Measurements from ENCODE around the gene NOL12.
A peak's percentile ranks its signal among the peaks of the same experiment; 100 is the strongest.

The NOL12 gene

DNA sequence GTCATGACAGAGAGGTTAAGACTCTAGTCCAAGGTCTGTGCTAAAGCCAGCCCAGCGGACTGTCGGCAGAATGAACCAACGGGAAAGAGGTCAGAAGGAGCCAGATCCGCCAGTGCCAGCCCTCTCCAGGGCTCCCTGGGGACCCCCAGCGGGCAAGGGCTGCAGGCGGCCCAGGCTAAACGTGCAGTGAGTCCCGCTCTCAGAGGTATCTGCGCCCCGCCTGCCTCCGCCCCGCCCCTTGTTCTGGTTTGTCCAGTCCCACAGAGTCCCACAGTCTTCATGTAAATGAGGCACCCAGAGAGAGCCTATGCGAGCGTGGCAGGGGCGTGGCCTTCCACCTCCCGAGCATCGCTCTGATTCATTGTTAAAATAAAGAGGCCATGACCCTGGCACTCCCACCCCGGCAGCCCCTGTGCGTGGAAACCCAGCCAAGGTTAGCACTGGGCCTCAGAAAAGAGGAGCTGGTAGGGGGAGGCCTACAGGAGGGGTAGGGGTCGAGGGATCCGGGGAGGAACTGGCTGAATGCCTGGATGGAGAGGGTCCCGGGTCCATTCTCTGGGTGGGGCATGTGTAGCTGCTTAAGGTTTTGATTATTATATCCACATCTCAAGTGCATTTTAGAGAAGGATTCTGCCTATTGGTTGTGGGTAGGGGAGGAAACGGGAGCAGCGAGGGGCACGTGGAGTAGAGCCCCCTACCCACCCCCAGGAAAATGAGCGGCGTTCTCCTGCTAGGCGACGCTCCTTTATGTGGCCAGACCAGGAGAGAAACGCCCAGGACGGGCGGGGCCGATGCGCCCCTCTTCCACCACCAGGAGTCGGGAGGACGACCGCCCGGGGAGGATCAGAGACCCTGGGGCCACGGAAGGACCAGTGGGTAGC lies 10.8 kb downstream of the NOL12 start, which contains the start of gene TRIOBP:
Gene TRIOBP, plus strand, starts transcription at position 392 of the 881 bp plus-strand sequence. CDS start 4,318 bp downstream, outside the sequence.
- Mint-ChIP-seq H3K4me1 (peaks cover 35% of the 10 kb centered on the region), H3K36me3 (ENCODE audit: low read depth) (peaks cover 21% of the 10 kb centered on the region), H3K9me3 (no peaks in the 10 kb centered on the region), H3K27me3 (ENCODE audit: low read depth, poor library complexity) (peaks cover 5% of the 10 kb centered on the region), H3K27ac (peak within 1 kb of the TSS; percentile 98), H3K4me3 (peak within 1 kb of the TSS; percentile 89)
- TF ChIP-seq, protein P1, sequence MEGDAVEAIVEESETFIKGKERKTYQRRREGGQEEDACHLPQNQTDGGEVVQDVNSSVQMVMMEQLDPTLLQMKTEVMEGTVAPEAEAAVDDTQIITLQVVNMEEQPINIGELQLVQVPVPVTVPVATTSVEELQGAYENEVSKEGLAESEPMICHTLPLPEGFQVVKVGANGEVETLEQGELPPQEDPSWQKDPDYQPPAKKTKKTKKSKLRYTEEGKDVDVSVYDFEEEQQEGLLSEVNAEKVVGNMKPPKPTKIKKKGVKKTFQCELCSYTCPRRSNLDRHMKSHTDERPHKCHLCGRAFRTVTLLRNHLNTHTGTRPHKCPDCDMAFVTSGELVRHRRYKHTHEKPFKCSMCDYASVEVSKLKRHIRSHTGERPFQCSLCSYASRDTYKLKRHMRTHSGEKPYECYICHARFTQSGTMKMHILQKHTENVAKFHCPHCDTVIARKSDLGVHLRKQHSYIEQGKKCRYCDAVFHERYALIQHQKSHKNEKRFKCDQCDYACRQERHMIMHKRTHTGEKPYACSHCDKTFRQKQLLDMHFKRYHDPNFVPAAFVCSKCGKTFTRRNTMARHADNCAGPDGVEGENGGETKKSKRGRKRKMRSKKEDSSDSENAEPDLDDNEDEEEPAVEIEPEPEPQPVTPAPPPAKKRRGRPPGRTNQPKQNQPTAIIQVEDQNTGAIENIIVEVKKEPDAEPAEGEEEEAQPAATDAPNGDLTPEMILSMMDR (IDR thresholded peaks at IDR 0.05) = peak; percentile 28
- peak; percentile 99 for DNase-seq

DNA sequence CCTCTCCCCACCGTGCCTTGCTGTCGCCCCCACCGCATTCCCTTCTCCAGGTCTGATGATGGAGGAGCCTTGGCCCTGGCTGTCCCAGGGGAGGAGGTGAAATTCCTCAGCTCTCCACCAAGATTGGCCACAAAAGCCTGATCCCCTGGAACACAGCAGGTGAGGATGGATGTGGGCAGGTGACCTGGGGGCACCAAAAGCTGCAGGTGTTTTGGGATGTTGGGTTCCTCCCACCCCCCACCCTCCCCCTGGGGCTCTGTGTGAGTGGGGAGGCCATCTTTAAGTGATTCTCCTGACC lies 11.3 kb downstream of the NOL12 start:
- H3K9me3 Mint-ChIP-seq = no peaks in the 10 kb centered on the region
- no peak for DNase-seq
- peaks cover 21% of the 10 kb centered on the region for H3K36me3 Mint-ChIP-seq (ENCODE audit: low read depth)
- TF ChIP-seq, protein P1 (IDR thresholded peaks at IDR 0.05) = peak; percentile 5
- peaks cover 35% of the 10 kb centered on the region for H3K4me1 Mint-ChIP-seq
- peaks cover 5% of the 10 kb centered on the region for H3K27me3 Mint-ChIP-seq (ENCODE audit: low read depth, poor library complexity)
- peak overlapping the region; percentile 89 for H3K4me3 Mint-ChIP-seq
- no peak overlapping the region for H3K27ac Mint-ChIP-seq

DNA sequence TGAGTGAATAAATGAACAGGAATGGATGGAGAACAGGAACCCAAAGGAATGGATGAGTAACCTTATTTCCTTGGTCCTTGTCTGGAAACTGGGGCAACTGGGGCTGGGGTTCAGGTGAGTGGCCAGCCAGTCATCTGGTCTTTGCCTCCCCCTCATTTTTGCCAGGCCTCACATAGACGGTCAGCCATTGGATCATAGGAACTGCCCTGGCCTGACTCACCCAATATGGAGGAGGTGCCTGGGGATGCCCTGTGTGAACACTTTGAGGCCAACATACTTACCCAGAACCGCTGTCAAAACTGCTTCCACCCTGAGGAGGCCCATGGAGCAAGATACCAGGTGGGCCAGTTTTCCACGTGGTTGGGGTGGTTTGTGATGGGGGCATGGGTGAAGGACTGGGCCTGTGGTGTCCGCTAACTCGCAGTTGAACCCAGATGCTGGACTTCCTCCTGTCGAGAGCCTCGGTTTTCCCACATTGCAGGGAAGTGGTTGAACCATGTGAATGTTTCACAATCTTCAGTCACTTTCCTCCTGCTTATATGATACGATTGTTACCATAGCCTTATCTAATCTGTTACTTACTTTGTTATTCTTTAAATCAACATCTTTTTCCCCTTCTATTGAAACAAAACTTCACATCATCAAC lies 15.1 kb downstream of the NOL12 start:
- no peak overlapping the region for H3K4me3 Mint-ChIP-seq
- no peaks in the 10 kb centered on the region for H3K9me3 Mint-ChIP-seq
- peaks cover 25% of the 10 kb centered on the region for H3K4me1 Mint-ChIP-seq
- H3K36me3 Mint-ChIP-seq (ENCODE audit: low read depth) = peaks cover 48% of the 10 kb centered on the region
- TF ChIP-seq, protein P1 (IDR thresholded peaks at IDR 0.05) = no peak
- DNase-seq = no peak
- peaks cover 3% of the 10 kb centered on the region for H3K27me3 Mint-ChIP-seq (ENCODE audit: low read depth, poor library complexity)
- H3K27ac Mint-ChIP-seq = no peak overlapping the region

DNA sequence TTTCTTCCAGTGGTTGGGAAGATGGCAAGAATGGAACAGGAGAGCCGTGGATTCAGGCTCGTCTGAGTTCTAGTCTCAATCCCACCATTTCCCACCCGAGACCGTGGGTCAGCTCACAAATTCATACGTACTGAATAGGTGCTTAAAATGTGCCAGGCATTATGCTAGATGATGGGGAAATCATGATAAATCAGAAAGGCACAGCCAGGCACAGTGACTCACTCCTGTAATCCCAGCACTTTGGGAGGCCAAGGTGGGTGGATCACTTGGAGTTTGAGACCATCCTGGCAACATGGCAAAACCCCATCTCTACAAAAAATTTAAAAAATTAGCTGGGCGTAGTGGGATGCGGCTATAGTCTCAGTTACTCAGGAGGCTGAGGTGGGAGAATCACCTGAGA lies 17.8 kb downstream of the NOL12 start:
- DNase-seq = no peak
- Mint-ChIP-seq H3K36me3 (ENCODE audit: low read depth) (peaks cover 64% of the 10 kb centered on the region), H3K27ac (no peak overlapping the region), H3K4me3 (no peak overlapping the region), H3K4me1 (peaks cover 5% of the 10 kb centered on the region), H3K9me3 (no peaks in the 10 kb centered on the region), H3K27me3 (ENCODE audit: low read depth, poor library complexity) (no peaks in the 10 kb centered on the region)
- TF ChIP-seq, protein P1 (IDR thresholded peaks at IDR 0.05) = no peak

DNA sequence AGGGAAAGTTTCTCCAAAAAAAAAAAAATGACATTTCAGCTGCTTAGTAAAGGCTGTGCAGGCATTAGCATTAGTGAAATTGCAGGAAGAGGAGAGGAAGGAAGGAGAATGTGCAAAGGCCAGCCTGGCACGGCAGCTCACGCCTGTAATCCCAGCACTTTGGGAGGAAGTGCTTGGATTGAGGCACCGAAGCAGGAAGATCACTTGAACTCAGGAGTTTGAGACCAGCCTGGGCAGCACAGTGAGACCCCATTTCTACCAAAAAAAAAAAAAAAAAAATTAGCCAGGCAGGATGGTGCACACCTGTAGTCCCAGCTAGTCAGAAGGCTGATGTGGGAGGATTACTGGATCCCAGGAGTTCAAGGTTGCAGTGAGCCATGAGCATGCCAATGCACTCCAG lies 18.5 kb downstream of the NOL12 start:
- peaks cover 65% of the 10 kb centered on the region for H3K36me3 Mint-ChIP-seq (ENCODE audit: low read depth)
- H3K4me1 Mint-ChIP-seq = peaks cover 1% of the 10 kb centered on the region
- H3K4me3 Mint-ChIP-seq = no peak overlapping the region
- no peak for DNase-seq
- no peak overlapping the region for H3K27ac Mint-ChIP-seq
- TF ChIP-seq, protein P1 (IDR thresholded peaks at IDR 0.05) = no peak
- H3K27me3 Mint-ChIP-seq (ENCODE audit: low read depth, poor library complexity) = no peaks in the 10 kb centered on the region
- no peaks in the 10 kb centered on the region for H3K9me3 Mint-ChIP-seq

Data from nephron progenitor cell (in vitro differentiated cells).